Measurements from ENCODE around the gene SERPINA5. TPM values are rescaled to one million over a fixed set of nuclear protein-coding genes. Genes with fewer than 3 reads are reported as not detected.

Gene SERPINA5
- total and polyA plus RNA-seq, 2 of the 13 experiments (the other 11 are each of a cell fraction or from before 2014, with no cell fraction given), result 449 to 498 TPM

GRCh38 chr14:94582851-94583250, 1.6 kb downstream of the SERPINA5 start (continued):
- TF ChIP-seq EP300 (IDR thresholded peaks at IDR 0.05; ENCODE audit: low read depth in 2 of 2, low read length in 2 of 2) (0 out of 4 replicates have a peak, but pooled peaks of 1 of the 2 experiments have one; percentile 9), EP300 (CRISPR knock-in tag; IDR thresholded peaks at IDR 0.05; ENCODE audit: borderline replicate concordance) (no peak), RARA (CRISPR knock-in tag; IDR thresholded peaks at IDR 0.05) (peak; percentile 47; the same call in 1 of the 2 replicates), ISL2 (CRISPR knock-in tag; IDR thresholded peaks at IDR 0.05) (0 out of 2 replicates have a peak, but pooled peaks have one; percentile 4), ATM (IDR thresholded peaks at IDR 0.05; ENCODE audit: borderline replicate concordance) (no peak)

DNA sequence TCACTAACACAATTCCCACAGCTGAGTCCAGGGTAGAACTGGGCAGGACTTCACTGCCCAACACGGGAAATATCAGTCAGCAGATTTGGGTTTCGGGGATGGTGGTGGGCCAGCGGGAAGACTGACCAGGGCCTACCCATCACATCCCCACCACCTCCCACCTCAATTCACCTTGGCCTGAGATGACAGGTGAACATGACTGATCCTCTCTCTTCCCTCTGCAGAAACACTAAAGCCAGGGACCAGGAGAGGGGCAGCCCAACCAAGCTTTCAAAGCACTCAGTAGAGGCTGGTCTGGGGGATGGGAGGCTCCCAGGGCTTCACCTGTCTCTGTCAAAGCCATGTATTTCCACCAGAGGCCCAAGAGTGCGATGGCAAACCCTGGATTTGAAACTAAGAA, 2.3 kb downstream of the SERPINA5 start:
- BruUV-seq (replicated peaks), result no TSS peak
- ChIA-PET POLR2A (interaction anchor here (0.9 to 5.9 kb wide), 12 partner anchors 9 to 195 kb away, joined by 3 to 169 read pairs (median 14); partner anchors contain the start of genes SERPINA1, SERPINA3 and SERPINA4), CTCF (ENCODE audit: low intra/inter-chr PET ratio, low total read pairs) (no interaction called here)
- WGBS (ENCODE audit: low lambda C conversion rate), result 100% methylated on average over 3 of the region's 4 CpGs
- Histone ChIP-seq H3K79me2 (ENCODE audit: insufficient read depth, low read length) (peaks cover 65% of the 10 kb centered on the region), H3K36me3 (replicated peaks in 1 of 2; ENCODE audit: control insufficient read depth in 1 of 2, insufficient read depth in 2 of 2, low read length in 2 of 2) (peaks cover 21 to 46% of the 10 kb centered on the region in 2 experiments), H3K27me3 (ENCODE audit: control insufficient read depth in 1 of 2, insufficient read depth in 2 of 2, low read length in 2 of 2) (no peaks in the 10 kb centered on the region; a peak in 1 of 5 replicates), H3K9ac (ENCODE audit: insufficient read depth, low read depth, low read length) (peak overlapping the region; percentile 85), H3K4me1 (ENCODE audit: insufficient read depth, low read length) (peaks cover 84% of the 10 kb centered on the region), H4K20me1 (ENCODE audit: insufficient read depth, low read length) (no peaks in the 10 kb centered on the region; the same call in 1 of the 2 replicates), H3K9me3 (ENCODE audit: low read length) (no peaks in the 10 kb centered on the region), H3K4me2 (ENCODE audit: low read depth, low read length) (peak overlapping the region; percentile 97), H3K4me3 (replicated peaks in 1 of 3; ENCODE audit: insufficient read depth in 1 of 3, low read depth in 2 of 3, low read length in 3 of 3) (peak overlapping the region; percentile 8 to 88 (median 75); a peak in 5 of 6 replicates), H3K27ac (ENCODE audit: extremely low read length, insufficient read depth, low read length) (peak overlapping the region; percentile 88), H2AFZ (ENCODE audit: low read length) (no peak overlapping the region)
- intact Hi-C loops (cut with micrococcal nuclease; ENCODE audit: unreplicated experiment), result loop anchor here (5.0 kb wide), 1 partner anchor 34 kb away; no protein-coding TSS in a partner anchor
- DNase-seq (ENCODE audit: low spot score), result no peak
- TF ChIP-seq ZBTB4 (CRISPR knock-in tag; IDR thresholded peaks at IDR 0.05; ENCODE audit: borderline replicate concordance) (0 out of 2 replicates have a peak, but pooled peaks have one; percentile 24), RBFOX2 (IDR thresholded peaks at IDR 0.05; ENCODE audit: low read depth, low read length) (0 out of 2 replicates have a peak, but pooled peaks have one; percentile 19), ZBTB33 (CRISPR knock-in tag; IDR thresholded peaks at IDR 0.05) (no peak), KMT2A (CRISPR knock-in tag; IDR thresholded peaks at IDR 0.05) (no peak), EED (CRISPR knock-in tag; IDR thresholded peaks at IDR 0.05) (0 out of 2 replicates have a peak, but pooled peaks have one; percentile 30), ZNF75D (CRISPR knock-in tag; IDR thresholded peaks at IDR 0.05; ENCODE audit: borderline replicate concordance) (no peak), NRL (CRISPR knock-in tag; IDR thresholded peaks at IDR 0.05; ENCODE audit: borderline replicate concordance) (0 out of 2 replicates have a peak, but pooled peaks have one; percentile 33), ZFP82 (CRISPR knock-in tag; IDR thresholded peaks at IDR 0.05; ENCODE audit: borderline replicate concordance) (0 out of 2 replicates have a peak, but pooled peaks have one; percentile 58), ZNF616 (CRISPR knock-in tag; IDR thresholded peaks at IDR 0.05; ENCODE audit: low read depth) (peak; percentile 95)
- ATAC-seq, result no peak
- FAIRE-seq, result no peak
- in situ Hi-C loops (cut with HindIII; ENCODE audit: extremely low pct_ligation_motif_present, low pct_unique_long_range_greater_than_20kb), result no loop called here
